Skin of body (tissue), 2 donors: ENCODE data around the gene MFAP3L. TPM values are rescaled to one million over a fixed set of nuclear protein-coding genes. Genes with fewer than 3 reads are reported as not detected.

Source experiments
- DNase-seq: peaks from one replicate; lab custom pipeline; 2025; lab: John Stamatoyannopoulos, UW
- total RNA-seq: library from RNA; depleted of rRNA; stranded (reverse); fragments of >200 nt; gene quantifications from one replicate; pipeline ENCODE4 v1.2.3, GENCODE V29; 2014

MFAP3L gene
- total RNA-seq, 1 donor from 2014 or later: 10.5 TPM

- DNase-seq: no peak
Observed at GRCh38 chr4:169941141-169941540, 85.1 kb downstream of the MFAP3L start.

- no peak for DNase-seq
Observed at GRCh38 chr4:169940460-169940859, 85.7 kb downstream of the MFAP3L start.

Other genes starting within 250 kb of the MFAP3L start
- gene AADAT, start 63.6 kb upstream of the MFAP3L start, total RNA-seq: 8.1 TPM